ENCODE measurements around the gene PDIA5.

The PDIA5 gene

GRCh38 chr3:123188058-123188457 is 121.2 kb downstream of the PDIA5 start:
- DNase-seq: no peak

- no peak for DNase-seq
Measured at GRCh38 chr3:123193448-123194101, 126.8 kb downstream of the PDIA5 start.

GRCh38 chr3:123194552-123194951 is 127.7 kb downstream of the PDIA5 start:
- DNase-seq: no peak

- DNase-seq: no peak
Measured at GRCh38 chr3:123198372-123198771, 131.5 kb downstream of the PDIA5 start.

- no peak for DNase-seq
Measured at GRCh38 chr3:123201223-123201556, 134.4 kb downstream of the PDIA5 start.

GRCh38 chr3:123201557-123202427 is 135.0 kb downstream of the PDIA5 start, which contains the start of gene SEC22A:
SEC22A (plus strand) TSS chr3:123201943; CDS start chr3:123209218, 7,275 bp downstream.
- peak; percentile 98 for DNase-seq

- DNase-seq: no peak
Measured at GRCh38 chr3:123202451-123202850, 135.6 kb downstream of the PDIA5 start.

Data from activated CD4-positive, alpha-beta T cell treated with anti-CD3 and anti-CD28 coated beads, Interleukin-10, Interleukin-2, amounts not matched to agents 100 ng/mL and 50 ng/mL, durations not matched to agents 16 hours and 8 hours (primary cell).